GF-D8 (cell line): ENCODE results near the gene GRID1.
"Not testable (repeated sequence)": the region's sequence is repeated elsewhere in the genome, so short reads cannot be mapped to it uniquely, and the experiment has no call there.

ENCODE experiments used
- DNase-seq: peaks from one replicate; lab custom pipeline; 2025; lab: John Stamatoyannopoulos, UW

Gene GRID1

DNA sequence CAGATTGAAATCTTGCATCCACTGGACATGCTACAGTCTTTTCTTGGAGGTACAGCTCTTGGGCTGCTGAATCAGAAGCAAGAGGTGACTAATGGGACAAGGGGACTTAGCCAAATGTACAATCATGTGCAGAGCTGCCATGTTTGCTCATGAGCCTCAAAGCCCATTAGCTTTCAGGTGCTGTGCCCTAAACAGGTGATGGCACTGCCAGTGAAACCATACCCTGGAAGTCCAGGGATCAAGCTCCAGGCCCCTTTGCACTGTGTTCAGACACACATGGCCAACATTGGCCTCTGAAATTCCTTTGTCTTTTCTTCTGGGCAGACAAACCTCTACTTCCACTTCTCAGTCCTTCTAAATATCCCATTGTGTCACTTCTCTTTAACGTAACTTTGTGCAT, 328.2 kb downstream of the GRID1 start:
- no peak for DNase-seq

DNA sequence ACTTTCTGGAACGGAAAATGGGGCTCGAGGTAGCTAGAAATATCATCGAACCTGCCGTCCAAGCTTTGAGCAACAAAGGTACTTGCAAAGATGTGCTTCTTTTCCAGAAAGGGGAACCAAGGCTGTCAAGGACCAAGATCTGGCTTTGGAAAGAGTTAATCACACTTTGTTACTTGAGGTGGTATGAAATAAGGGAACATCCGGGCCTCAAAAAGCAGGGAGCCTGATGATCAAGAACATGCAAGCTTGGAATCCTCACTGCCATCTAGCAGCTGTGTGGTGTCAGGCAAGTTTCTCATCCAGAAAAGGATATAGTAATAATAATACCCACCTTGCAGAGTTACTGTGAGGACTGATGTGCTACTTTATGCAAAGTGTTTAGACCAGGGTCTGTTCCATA, 329.5 kb downstream of the GRID1 start:
- DNase-seq = no peak

DNA sequence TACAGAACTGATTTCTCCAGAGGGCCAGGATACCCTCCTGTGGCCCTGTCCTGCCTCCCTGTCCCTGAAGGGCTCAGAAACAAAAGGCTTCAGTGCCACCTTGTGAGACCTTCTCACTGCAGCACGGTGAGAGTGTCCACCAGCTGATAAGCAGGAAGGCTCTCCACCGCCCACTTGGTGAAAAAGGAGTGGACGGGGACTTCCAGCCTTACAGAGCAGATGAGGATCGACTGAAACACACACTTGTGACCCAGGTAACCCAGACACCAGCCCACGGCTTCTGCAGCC, 330.1 kb downstream of the GRID1 start:
- no peak for DNase-seq

DNA sequence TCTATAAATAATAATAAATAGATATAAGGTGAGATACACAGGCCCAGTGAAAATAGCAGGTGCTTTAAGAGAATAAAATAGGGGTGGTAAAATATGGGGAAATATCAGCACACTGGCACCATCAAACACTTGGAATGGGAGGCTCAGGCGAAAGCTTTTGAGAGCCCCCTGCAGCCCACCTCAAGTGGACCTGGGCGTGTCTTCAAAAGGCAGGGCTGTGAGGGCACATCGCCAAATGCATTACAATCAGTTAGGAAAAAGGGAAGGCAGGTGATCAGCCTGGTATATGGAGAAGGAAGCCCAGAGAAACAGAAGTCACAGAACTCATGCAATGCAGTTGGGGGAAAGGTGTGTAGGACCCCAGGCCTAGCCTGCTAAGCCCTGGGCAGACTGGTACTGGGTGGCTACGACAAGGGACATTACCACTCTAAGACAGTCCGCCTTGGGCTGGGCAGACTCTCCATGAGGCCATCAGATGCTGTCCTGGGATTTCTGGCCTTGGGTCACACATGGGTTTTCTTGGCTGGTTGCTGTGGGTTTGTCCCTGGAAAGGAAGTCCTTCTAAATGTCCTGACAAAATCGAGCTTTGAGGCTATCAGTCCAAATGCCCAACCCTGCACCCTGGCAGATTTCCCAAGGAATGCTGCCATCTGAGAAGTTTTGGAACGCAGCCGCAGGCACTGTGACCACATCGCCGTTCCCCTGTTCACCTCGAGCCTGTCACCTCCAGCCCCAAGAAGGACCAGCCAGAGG, 330.6 kb downstream of the GRID1 start:
- DNase-seq = no peak

DNA sequence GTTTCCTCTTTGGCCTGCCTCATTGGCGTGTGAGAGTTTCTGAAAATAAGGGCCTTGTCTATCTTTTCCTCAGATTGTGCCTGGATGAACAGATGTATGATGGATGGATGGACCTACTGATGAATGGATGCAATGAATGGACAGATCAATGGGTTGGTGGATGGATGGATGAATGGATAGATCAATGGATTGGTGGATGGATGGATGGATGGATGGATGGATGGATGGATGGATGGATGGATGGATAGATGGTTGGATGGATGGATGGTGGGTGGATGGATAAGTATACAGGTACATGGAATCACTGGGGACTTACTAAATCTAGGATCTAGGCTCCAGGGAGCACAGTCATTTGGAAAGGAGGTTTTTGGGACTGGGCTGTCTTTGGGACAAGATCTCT, 331.9 kb downstream of the GRID1 start:
- no peak for DNase-seq

DNA sequence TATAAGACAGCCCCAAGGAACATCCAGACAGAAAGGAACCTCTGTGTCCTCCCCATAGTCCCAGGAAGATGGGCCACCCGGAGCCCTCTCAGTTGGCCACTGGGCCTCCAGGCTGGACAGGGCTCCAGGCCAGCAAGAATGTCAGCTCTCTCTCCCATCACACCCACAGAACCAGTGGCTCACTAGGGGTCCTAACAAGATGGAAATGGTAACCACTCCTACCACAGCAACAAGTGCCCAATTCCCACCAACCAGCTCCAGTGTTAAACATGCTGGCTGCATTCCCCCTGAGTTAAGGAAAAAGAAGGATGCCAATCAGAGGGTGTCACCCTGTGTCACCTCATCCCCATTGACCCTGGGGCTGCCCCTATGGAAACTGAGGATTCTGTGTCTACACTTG, 333.0 kb downstream of the GRID1 start:
- no peak for DNase-seq

DNA sequence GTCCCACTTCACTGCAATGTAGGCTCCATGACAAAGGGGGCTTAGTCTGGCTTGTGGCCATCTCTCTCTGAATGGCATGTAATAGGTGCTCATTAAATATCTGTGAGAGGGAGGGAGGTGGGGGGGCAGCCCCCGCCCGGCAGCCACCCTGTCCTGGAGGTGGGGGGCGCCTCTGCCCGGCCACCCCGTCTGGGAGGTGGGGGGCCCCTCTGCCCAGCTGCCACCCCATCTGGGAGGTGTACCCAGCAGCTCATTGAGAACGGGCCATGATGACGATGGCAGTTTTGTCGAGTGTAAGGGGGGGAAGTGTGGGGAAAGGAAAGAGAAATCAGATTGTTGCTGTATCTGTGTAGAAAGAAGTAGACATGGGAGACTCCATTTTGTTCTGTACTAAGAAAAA, 334.5 kb downstream of the GRID1 start:
- DNase-seq = not testable (repeated sequence)

DNA sequence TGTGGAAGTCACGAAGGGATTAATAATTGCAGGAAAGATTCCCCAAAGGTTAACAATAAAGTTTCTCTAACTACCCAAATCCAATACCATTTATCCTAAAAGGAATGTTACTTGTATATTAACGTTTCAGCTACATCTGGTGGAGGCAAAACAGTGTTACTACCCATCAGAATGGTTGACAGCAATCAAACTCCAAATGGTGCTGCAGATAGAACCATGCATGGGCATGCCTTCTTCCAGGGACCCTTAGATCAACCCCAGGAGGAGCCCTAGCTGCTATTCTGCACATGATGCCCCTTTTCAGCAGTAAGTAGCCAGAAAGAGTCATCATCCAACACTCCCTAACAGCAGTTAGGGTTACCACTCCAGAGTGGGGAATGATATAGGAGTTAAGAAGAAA, 336.3 kb downstream of the GRID1 start:
- DNase-seq = no peak

DNA sequence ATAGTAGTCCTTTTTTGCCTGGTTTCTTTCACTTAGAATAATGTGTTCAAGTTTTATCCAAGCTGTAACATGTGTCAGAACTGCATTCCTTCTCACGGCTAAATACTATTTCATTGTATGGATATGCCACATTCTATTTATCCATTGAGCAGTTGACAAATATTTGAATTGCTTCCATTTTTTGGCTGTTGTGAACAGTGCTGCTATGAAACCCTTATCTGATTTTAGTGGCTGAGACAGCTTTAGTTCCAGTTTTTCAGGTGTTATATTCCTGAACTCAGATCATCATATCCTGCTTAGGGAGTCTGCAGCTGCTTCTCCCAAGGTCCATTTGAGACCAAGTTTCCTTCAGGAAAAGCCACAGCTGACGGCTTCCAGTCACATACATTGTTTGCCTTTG, 339.2 kb downstream of the GRID1 start:
- DNase-seq = no peak

DNA sequence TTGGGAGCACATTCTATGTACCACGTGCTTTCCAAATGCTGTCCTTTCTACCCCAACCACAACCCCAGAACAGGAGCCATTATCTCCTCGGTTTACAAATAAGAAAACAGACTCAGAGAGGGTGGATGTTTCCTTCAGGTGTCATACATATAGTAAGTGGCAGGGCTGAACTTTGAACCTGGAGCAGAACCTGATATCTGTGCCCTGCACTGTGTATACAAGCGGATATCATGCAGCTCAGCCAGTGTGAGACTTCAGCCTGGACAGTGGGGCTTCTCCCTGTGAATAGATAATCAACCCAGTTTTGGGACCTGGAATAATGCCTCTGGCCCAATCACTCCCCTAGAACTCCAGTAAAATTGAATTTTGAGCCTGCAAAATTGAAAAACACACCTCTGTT, 341.1 kb downstream of the GRID1 start:
- DNase-seq = no peak

DNA sequence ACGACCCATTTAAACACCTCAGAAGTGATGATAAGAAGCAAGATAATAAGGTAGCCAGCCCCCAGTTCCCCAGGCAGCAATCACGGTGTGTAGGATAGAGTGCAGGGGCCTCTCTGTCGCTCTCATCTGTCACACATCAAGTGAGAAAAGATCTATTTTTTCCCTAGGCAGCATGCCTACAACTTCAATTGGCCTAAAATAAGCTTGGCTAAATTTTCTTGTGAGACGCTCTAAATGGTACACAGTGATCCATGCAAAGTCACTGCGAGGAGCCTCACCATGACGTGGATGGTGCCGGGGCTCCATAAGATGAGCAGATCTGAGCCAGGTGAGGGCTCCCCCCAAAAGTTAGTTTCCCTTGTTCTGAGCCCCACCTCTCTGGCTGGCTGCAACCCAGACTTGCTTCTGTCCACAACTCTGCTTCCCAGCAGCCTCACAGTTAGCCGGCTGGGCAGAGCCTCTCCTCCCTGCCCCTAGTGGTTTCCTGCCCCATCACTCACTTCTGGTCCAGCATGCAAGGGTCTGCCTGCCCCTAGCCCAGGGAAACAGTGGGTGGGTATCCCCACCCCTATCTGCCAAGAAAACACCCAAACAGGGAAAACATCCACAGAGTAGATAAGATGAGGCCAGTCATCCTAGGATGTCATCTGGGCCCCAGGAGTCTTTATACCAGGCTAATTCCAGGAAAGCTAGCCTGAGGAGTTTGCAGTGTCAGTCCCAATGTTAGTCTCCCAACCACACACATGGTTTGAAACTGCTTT, 342.1 kb downstream of the GRID1 start:
- DNase-seq = no peak

DNA sequence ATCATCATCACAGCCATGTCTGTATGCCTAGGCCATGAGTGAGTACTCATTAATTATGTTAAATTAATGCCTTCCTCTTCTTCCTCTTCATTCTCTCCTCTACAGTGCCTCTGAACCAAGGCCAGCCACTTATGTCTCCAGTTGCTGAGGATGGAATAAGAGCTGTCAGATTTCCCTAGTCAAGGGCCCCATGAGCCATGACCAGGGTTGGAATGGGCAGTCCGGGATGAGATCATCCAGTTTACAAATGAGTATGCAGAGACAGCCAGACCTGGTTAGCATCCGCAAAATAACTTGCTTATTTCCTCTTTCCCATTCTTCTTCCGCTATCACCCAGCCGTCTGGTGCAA, 342.7 kb downstream of the GRID1 start:
- no peak for DNase-seq

DNA sequence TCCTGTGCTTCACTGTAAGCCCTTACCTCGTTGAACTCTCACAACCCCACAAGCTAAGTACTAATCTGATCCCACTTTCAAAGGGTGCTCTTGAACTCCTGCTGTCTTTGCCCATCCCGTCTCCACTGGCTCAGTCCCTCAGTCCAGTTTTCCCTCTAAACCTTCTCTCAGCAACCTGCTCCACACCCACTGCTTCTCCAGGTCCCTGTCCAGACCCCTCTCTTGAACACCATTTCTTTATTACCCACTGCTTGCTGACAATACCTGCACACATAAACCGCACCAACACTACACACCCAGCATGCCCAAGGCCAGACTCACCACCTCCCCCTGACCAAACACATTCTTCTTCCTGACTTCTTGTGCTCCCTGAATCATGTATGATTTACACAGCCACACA, 343.3 kb downstream of the GRID1 start:
- no peak for DNase-seq

DNA sequence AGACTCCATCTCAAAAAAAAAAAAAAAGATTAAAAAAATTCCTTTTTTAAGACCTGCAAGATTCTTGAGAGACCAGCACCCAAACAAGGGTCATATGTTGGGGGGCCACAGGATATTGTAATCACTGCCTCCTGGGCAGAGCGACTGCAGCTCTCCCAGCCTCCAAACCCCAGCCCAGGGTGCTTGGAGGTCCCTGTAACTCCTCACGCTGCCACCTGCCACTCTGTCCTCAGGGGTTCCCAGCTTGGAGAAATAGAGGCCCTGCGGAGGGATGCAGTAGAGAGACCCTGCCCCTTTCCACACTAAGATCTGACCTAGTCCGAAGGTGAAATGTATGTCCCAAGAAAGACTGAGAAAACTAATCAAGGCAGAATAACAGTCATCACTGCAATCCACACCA, 343.7 kb downstream of the GRID1 start:
- DNase-seq = no peak

DNA sequence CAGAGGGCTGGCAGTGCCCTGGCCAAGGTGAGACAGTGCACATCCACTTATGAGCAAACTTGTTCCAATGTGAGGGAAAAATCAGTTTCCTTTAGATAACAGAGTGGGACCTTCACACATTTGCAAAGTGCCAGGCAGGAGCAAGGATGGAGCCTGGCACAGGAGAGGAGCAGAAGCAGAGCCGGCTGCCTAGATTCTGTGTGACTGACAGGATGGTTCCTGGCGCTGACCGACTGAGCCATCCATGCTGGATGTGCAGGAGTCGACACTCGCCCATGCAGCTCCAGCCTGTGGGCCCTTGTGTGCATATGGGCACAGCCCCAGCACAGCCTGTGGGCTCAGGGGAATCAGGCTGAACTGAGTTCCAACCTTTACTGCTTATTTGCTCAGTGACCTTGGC, 346.5 kb downstream of the GRID1 start:
- no peak for DNase-seq

DNA sequence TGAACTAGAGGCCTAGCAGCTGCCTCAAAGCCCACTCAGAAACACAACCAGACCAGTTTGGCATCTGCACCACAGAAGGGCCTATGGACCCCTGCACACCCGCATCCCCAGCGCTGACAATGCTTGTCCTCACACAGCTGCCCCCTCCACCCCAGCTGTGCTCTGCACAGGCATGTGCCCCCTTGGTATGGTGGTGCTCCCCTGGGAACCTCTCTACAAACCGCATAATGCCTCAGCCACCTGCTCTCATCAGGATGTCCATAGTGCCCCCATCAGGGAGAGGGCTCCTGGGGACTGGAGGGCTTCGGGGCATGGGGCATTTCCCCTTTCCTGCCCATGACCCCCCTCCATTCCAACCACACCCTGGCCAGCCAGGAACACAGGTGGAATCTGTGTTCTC, 347.5 kb downstream of the GRID1 start:
- DNase-seq = no peak

DNA sequence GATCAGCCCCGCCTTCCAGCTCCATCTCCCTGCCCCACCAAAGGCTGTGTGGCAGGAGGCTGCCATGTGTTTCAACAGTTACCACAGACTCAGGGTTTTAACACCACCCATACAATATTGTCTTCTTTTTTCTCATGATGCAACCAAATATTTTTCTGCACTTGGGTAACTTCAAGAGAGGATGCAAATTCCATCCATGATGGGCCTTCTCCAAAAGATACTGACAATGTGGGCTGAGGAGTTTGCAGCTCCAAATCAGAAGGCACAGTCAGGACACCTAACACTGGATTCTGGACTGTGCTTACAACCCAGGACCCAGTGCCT, 347.9 kb downstream of the GRID1 start:
- DNase-seq = no peak

DNA sequence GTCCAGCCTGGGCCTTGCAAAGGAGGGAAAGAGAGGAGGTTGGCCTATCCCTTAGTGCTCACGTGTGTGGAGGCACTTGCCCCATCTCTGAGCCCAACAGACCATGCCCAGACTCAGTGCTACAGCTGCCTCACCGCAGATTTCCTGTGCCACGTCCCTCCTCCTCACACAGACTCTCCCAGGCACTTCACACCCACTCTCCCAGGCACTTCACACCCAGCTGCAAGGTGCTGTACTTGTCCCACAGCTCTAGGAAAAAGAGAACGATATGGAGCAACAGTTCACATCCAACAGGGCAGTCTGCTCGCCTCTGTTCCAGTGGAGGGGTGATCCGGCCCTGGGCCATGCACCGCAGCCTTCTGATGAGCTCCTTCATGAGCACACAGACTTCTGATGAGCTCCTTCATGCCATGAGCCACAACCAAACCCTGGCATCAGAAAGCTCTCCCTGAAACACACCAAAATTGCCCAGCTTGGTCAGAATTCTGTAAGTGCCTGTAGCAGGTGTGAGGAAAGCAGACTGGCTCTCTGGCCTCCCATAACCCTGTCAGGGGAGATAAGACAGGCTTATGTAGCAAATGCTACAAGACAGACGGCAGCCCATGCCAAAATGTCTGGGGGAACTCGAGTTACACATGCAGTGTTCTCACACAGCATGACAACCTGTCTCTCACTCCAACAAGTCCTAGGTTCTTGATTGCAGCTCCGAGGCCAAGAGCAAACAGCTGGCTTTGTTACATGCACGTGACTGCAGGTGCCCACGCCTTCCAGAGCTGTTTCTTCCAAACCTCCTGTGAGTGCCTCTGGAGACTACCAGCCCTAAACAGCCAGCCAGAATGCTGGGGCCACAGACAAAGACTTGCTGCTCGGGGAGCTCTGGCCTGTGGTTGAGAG, 348.5 kb downstream of the GRID1 start:
- peak; percentile 12 for DNase-seq

DNA sequence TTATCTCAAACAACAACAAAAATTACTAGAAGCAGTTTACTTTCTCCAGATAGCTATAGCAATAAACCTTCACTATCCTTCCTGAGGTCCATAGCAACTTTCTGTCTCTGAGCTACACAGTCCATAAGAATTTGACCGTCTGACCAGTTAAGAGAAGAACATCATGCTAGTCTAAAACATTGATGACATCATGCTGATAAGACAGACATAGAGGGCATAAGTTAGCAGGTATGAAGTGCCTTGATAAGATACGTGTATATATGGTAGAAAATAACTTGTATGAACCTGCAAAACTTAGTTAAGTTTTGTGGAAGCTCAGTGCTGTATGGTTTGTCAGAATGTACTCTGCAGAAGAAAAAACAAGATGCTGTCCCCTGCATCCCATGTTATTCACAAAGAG, 353.0 kb downstream of the GRID1 start:
- DNase-seq = no peak

DNA sequence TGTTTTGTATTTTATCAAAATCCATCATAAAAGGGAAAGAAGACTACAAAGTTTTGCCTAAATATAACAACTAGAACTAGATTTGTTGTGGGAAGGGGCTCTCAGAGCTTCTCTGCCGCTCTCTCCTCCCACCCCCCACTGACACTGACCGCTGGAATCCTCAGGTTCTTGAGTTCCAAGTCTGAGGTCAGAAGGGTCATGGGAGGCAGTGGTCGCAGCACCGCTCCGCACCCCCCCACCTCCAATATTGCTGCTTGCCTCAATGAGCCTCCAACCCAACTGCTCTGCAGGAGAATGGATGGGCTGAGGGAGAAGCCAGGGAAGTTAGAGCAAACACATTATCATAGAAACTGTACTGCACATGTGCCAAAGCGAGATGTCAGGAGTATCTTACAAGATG, 359.4 kb downstream of the GRID1 start:
- no peak for DNase-seq

DNA sequence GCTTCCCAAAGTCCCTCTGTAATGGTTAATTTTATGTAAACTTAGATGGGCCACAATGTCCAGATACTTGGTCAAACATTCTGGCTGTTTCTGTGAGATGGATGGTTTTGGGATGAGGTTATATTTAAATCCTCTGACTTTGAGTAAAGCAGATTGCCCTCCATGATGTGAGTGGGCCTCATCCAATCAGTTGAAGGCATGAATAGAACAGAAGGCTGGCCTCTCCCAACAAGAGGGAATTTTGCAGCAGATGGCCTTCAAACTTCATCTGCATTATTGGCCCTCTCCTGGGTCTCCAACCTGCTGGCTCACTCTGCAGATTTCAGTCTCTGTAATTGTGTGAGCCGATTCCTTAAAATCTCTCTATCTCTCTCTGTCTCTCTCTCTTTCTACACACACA, 362.3 kb downstream of the GRID1 start:
- no peak for DNase-seq

DNA sequence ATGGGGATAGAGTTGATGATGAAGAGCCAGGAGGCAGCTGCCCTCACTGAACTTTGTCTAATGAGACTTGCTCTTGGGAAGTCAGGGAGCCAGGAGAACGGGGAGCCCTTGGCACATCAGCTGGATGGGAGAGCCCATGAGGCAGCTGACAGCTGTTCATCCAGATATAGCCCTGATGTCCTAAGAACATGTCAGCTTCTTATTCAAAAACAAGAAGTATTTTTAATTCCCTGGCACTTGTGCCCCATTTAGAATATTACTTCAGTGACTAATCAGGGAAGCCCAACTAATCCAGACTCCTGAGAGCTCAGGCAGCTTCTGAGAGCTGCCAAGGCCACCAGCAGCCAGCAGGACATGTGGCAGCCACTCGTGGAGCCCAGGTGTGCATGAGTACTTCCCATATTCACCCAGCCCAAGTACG, 363.4 kb downstream of the GRID1 start:
- no peak for DNase-seq

DNA sequence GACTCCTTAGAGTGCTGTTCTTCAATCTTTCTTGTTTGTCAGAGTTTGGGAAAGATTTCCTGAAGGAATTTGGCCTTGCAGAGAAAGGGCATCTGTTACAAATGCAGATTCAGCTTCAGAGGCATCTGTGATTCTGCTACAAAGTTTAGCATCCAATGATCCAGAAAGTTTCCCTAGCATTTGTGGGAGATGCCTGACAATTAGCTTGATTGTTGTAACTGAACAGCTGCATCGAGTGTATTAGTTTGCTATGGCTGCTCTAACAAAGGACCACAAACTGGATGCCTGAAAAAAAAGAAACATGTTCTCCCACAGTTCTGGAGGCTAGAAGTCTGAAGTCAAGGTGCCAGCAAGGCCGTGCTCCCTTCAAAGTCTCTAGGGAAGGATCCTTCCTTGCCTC, 365.1 kb downstream of the GRID1 start:
- DNase-seq = no peak
